K562 (cell line): Measurements from ENCODE around the gene RNU6-9. TPM values are rescaled to one million over a fixed set of nuclear protein-coding genes. Genes with fewer than 3 reads are reported as not detected.

Experiments used
- ATAC-seq: fragments of 200-7000 bp; cut with Tn5 transposase; 3 replicates; pipeline ENCODE4 v1.9.1; 2020; ENCODE audit warnings: moderate library complexity
- BruUV-seq: library from RNA; stranded (reverse); fragments of 400-500 nt; replicated peaks from 2 replicates; lab custom pipeline; 2021; lab: Mats Ljungman, UMichigan
- CTCF ChIA-PET: fragments of 300-600 bp; formaldehyde crosslinking; extraction: SDS; loops from one replicate; lab custom pipeline; 2021; ENCODE audit warnings: low intra/inter-chr PET ratio; lab: Yijun Ruan, JAX
- POLR2A ChIA-PET: fragments of 300-600, 350-650 bp; sonication (Branson Sonifier 250); formaldehyde crosslinking; extraction: SDS; loops from one replicate; lab custom pipeline; 2021; ENCODE audit warnings: antibody characterized with exemption, inconsistent platforms; lab: Yijun Ruan, JAX
- DNase-seq, 4 experiments: peaks; one replicate each; pipeline versions ENCODE4 v3.0.0 to v3.0.0-alpha.2; 2011 to 2018; ENCODE audit warnings: low spot score in 3 of 4, mixed read lengths in 3 of 4; ENCODE audit errors: extremely low read depth in 1 of 4
- FAIRE-seq: peaks from 2 replicates; lab custom pipeline; 2011; peaks lifted over from hg19 to GRCh38; lab: Jason Lieb, UNC
- H2AFZ ChIP-seq: 2 replicates; pipeline ENCODE4 v1.6.0; 2011; ENCODE audit warnings: low read depth, low read length, control low read depth, inconsistent platforms
- H3K27ac ChIP-seq: fragments of 200-600 bp; 3 replicates; pipeline ENCODE4 v1.8.0; 2011; ENCODE audit warnings: low read depth, mild to moderate bottlenecking, control low read depth, inconsistent platforms, low read length, moderate library complexity, mixed read lengths; ENCODE audit errors: extremely low read depth
- H3K27me3 ChIP-seq, 2 experiments: fragments of 300-600 bp in 1 of 2; 2 replicates in 1 of 2; 3 replicates in 1 of 2; pipeline versions ENCODE4 v1.6.0 to v1.8.0; 2011; ENCODE audit warnings: inconsistent platforms in 2 of 2, low read length in 2 of 2, mild to moderate bottlenecking in 1 of 2, mixed read lengths in 1 of 2, moderate library complexity in 1 of 2; ENCODE audit not compliant: control insufficient read depth in 2 of 2, insufficient read depth in 2 of 2
- H3K36me3 ChIP-seq: fragments of 300-600 bp; 3 replicates; pipeline ENCODE4 v1.8.0; 2011; ENCODE audit warnings: mild to moderate bottlenecking, low read length, inconsistent platforms; ENCODE audit not compliant: control insufficient read depth, insufficient read depth
- H3K4me1 ChIP-seq, 2 experiments: fragments of 200-600 bp in 1 of 2; replicated peaks in 1 of 2; 2 replicates in 1 of 2; 3 replicates in 1 of 2; pipeline versions ENCODE4 v1.5.1 to v1.8.0; 2011; ENCODE audit warnings: inconsistent platforms in 2 of 2, low read length in 2 of 2, mild to moderate bottlenecking in 1 of 2, mixed read lengths in 1 of 2, moderate library complexity in 1 of 2; ENCODE audit not compliant: control insufficient read depth in 2 of 2, insufficient read depth in 2 of 2
- H3K4me2 ChIP-seq: 2 replicates; pipeline ENCODE4 v1.6.1; 2011; ENCODE audit warnings: low read length, control low read depth, inconsistent platforms, mixed read lengths; ENCODE audit not compliant: insufficient read depth
- H3K4me3 ChIP-seq: fragments of 200-600 bp; sonication (generic), shearing (Covaris generic); 2 replicates; pipeline ENCODE4 v1.5.1; 2016; ENCODE audit warnings: control low read depth, inconsistent platforms
- H3K79me2 ChIP-seq: fragments of 200-600 bp; 3 replicates; pipeline ENCODE4 v1.8.0; 2011; ENCODE audit warnings: low read length, inconsistent platforms; ENCODE audit not compliant: control insufficient read depth, insufficient read depth
- H3K9ac ChIP-seq, 2 experiments: 2 replicates each; pipeline versions ENCODE4 v1.6.0 to v1.6.1; 2011; ENCODE audit warnings: low read depth in 2 of 2, low read length in 2 of 2, control low read depth in 1 of 2, inconsistent platforms in 1 of 2, mild to moderate bottlenecking in 1 of 2, mixed read lengths in 1 of 2; ENCODE audit not compliant: insufficient read depth in 1 of 2
- H3K9me1 ChIP-seq: one replicate; pipeline ENCODE4 v1.6.0; 2011; ENCODE audit warnings: inconsistent platforms, mild to moderate bottlenecking, low read length, moderate library complexity; ENCODE audit not compliant: control insufficient read depth, insufficient read depth
- H3K9me3 ChIP-seq: replicated peaks from 2 replicates; pipeline ENCODE4 v1.5.1; 2011; ENCODE audit warnings: low read depth, low read length, inconsistent platforms; ENCODE audit not compliant: control insufficient read depth, insufficient read depth
- H4K20me1 ChIP-seq: replicated peaks from 2 replicates; pipeline ENCODE4 v1.6.1; 2011; ENCODE audit warnings: low read length, inconsistent platforms, mixed read lengths; ENCODE audit not compliant: control insufficient read depth, insufficient read depth
- ADNP ChIP-seq: fragments of 200-800 bp; sonication (Bioruptor generic); IDR thresholded peaks from 2 replicates; pipeline ENCODE4 v1.6.1; 2016; ENCODE audit warnings: missing genetic modification characterization, missing compliant biosample characterization
- CAMTA2 ChIP-seq: fragments of 250-450 bp; sonication (Bioruptor Pico); conservative IDR thresholded peaks from 2 replicates; pipeline ENCODE4 v1.5.1; 2022
- CHCHD3 ChIP-seq: fragments of 250-450 bp; sonication (Bioruptor Pico); IDR thresholded peaks from 2 replicates; pipeline ENCODE4 v2.1.2; 2022; ENCODE audit warnings: mild to moderate bottlenecking
- FIP1L1 ChIP-seq: fragments of 200-400 bp; formaldehyde crosslinking; IDR thresholded peaks from 2 replicates; pipeline ENCODE4 v1.6.1; 2018; ENCODE audit warnings: mild to moderate bottlenecking, low read depth, low read length; ENCODE audit not compliant: poor library complexity, severe bottlenecking
- FOSL1 ChIP-seq: fragments of 200-800 bp; sonication (Bioruptor generic); conservative IDR thresholded peaks from 2 replicates; pipeline ENCODE4 v1.6.1; 2016; ENCODE audit warnings: missing genetic modification characterization, missing compliant biosample characterization
- FOXJ2 ChIP-seq: fragments of 200-800 bp; sonication (Bioruptor generic); IDR thresholded peaks from 2 replicates; pipeline ENCODE4 v1.6.1; 2016; ENCODE audit warnings: missing genetic modification characterization, missing compliant biosample characterization
- MLX ChIP-seq, 2 experiments: fragments of 450-650 bp in 1 of 2; sonication (generic) in 1 of 2; formaldehyde crosslinking; conservative IDR thresholded peaks; 2 replicates each; pipeline versions ENCODE4 v1.4.0 to v1.8.1; 2020 to 2022; ENCODE audit warnings: mild to moderate bottlenecking in 1 of 2, missing genetic modification reagents in 1 of 2
- MYNN ChIP-seq, 2 experiments: sonication (generic); formaldehyde crosslinking in 1 of 2; IDR thresholded peaks; 2 replicates each; pipeline versions ENCODE4 v1.5.0 to v1.6.1; 2016 to 2020; ENCODE audit warnings: antibody characterized with exemption in 1 of 2, missing genetic modification reagents in 1 of 2
- NCOA4 ChIP-seq: fragments of 450-650 bp; IDR thresholded peaks from 2 replicates; pipeline ENCODE4 v1.6.1; 2018; ENCODE audit warnings: mild to moderate bottlenecking; ENCODE audit not compliant: partially characterized antibody
- POLR2AphosphoS2 ChIP-seq: IDR thresholded peaks from 2 replicates; pipeline ENCODE4 v1.6.1; 2012; ENCODE audit warnings: low read length, improper control_type of control experiment
- POLR2G ChIP-seq: fragments of 200-400 bp; formaldehyde crosslinking; IDR thresholded peaks from 2 replicates; pipeline ENCODE4 v1.6.1; 2017; ENCODE audit warnings: low read depth, mild to moderate bottlenecking, antibody characterized with exemption, low read length, moderate library complexity
- POLR3A ChIP-seq: IDR thresholded peaks from 2 replicates; pipeline ENCODE4 v1.6.1; 2011; ENCODE audit warnings: borderline replicate concordance, mild to moderate bottlenecking, moderate library complexity; ENCODE audit not compliant: insufficient read length, insufficient read depth; ENCODE audit errors: extremely low read depth
- SMC3 ChIP-seq: conservative IDR thresholded peaks from 2 replicates; pipeline ENCODE4 v1.6.1; 2011; ENCODE audit warnings: low read depth, low read length, improper control_type of control experiment; ENCODE audit not compliant: insufficient read depth
- TCF7L2 ChIP-seq: fragments of 150-350 bp; IDR thresholded peaks from 2 replicates; pipeline ENCODE4 v1.6.1; 2016; ENCODE audit warnings: low read depth, mild to moderate bottlenecking, low read length, moderate library complexity
- WGBS: fragments of 100-300 bp; shearing (Covaris generic); methylation state at CpG from one replicate; pipeline ENCODE4 v1.1.6; 2016; ENCODE audit warnings: low coverage, mixed read lengths; ENCODE audit not compliant: insufficient coverage; ENCODE audit errors: missing lambda C conversion rate; 5-methylcytosine and 5-hydroxymethylcytosine counted together
- in situ Hi-C: fragments of 300-500 bp; cut with MboI; formaldehyde crosslinking; loops from 4 replicates; pipeline ENCODE4 v1.15.0; 2018; ENCODE audit warnings: inconsistent platforms, mixed read lengths
- intact Hi-C: fragments of 100-400 bp; cut with micrococcal nuclease; formaldehyde crosslinking; loops from 2 replicates; pipeline ENCODE4 v1.14.2; 2022
- polyA plus RNA-seq, 8 experiments: library from polyadenylated mRNA; depleted of rRNA in 4 of 8; stranded (reverse) in 5 of 8; unstranded in 3 of 8; fragments of >200 nt; fragmentation: Nextera tagmentation in 2 of 8; fragmentation: Illumina TruSeq in 1 of 8; extraction: Ambion mirVana in 2 of 8; extraction: Trizol in 1 of 8; gene quantifications; 2 replicates each; pipeline versions ENCODE4 v1.2.1 to v1.2.3, GENCODE V29; 2011 to 2014; ENCODE audit warnings: inconsistent platforms in 1 of 8, missing spikeins in 1 of 8
- total RNA-seq, 7 experiments: library from RNA; depleted of rRNA in 6 of 7; stranded (reverse); fragments of >200 nt in 6 of 7; fragmentation: Illumina TruSeq in 2 of 7; extraction: Trizol in 2 of 7; gene quantifications; 2 replicates each; pipeline versions ENCODE4 v1.2.1 to v1.2.3, GENCODE V29; 2011 to 2021; ENCODE audit warnings: low replicate concordance in 1 of 7

RNU6-9 gene
- total and polyA plus RNA-seq, 9 of the 15 experiments (the other 6 are each of a cell fraction or from before 2014, with no cell fraction given), result not detected

GRCh38 chr19:896434-896833 is 3.1 kb downstream of the RNU6-9 start (continued):
- TF ChIP-seq NCOA4, result no peak
- TF ChIP-seq FIP1L1, result no peak
- TF ChIP-seq CAMTA2 (CRISPR knock-in tag), result no peak
- TF ChIP-seq POLR2G, result peak; percentile 71
- TF ChIP-seq ADNP, result no peak
- no peak for TF ChIP-seq MLX (CRISPR knock-in tag; conservative IDR thresholded peaks at IDR 0.05)

GRCh38 chr19:896999-897398 is 3.7 kb downstream of the RNU6-9 start:
- peak overlapping the region in 1 of 2 experiments; percentile 7; a peak in 1 of 4 replicates for H3K9ac ChIP-seq

More at GRCh38 chr19:896999-897398, 3.7 kb downstream of the RNU6-9 start:
- H3K9me1 ChIP-seq, result peaks cover 5% of the 10 kb centered on the region
- no TSS peak for BruUV-seq
- TF ChIP-seq POLR3A (no peak), CHCHD3 (CRISPR knock-in tag) (no peak), TCF7L2 (no peak), FOSL1 (tag) (no peak), MYNN (IDR thresholded peaks at IDR 0.05) (peak; percentile 93), MYNN (CRISPR knock-in tag; IDR thresholded peaks at IDR 0.05) (no peak; the same call in 1 of the 2 replicates), FOXJ2 (no peak), SMC3 (no peak), POLR2AphosphoS2 (no peak)
- no peaks in the 10 kb centered on the region for H3K27me3 ChIP-seq
- DNase-seq (no peak), ATAC-seq (no peak), FAIRE-seq (no peak)
- H3K4me3 ChIP-seq, result no peak overlapping the region
- no peak overlapping the region for H3K4me2 ChIP-seq
- peaks cover 11% of the 10 kb centered on the region for H4K20me1 ChIP-seq
- H3K4me1 ChIP-seq, result peaks cover 22 to 65% of the 10 kb centered on the region in 2 experiments
- no peak overlapping the region for H3K27ac ChIP-seq
- ChIA-PET POLR2A (interaction anchor here (0.9 to 2.4 kb wide), 2 partner anchors 11 to 16 kb away, joined by 3 to 21 read pairs; no protein-coding TSS in a partner anchor), CTCF (no interaction called here)
- H3K79me2 ChIP-seq, result peaks cover 27% of the 10 kb centered on the region
- H2AFZ ChIP-seq, result no peak overlapping the region
- intact Hi-C loops (no loop called here), in situ Hi-C loops (no loop called here)
- H3K9me3 ChIP-seq, result no peaks in the 10 kb centered on the region
- WGBS, result 98% methylated on average over 9 of the region's 11 CpGs
- peaks cover 44% of the 10 kb centered on the region; the same call in 2 of the 3 replicates for H3K36me3 ChIP-seq
